Sciatic nerve (tissue), 2 donors: ENCODE data around the gene LRP1B. TPM values are rescaled to one million over a fixed set of nuclear protein-coding genes. Genes with fewer than 3 reads are reported as not detected.

ENCODE experiments used
- ATAC-seq: fragments of 200-7000 bp; cut with Tn5 transposase; one replicate; pipeline ENCODE4 v1.9.1; 2020; ENCODE audit warnings: mild to moderate bottlenecking, moderate library complexity
- DNase-seq: peaks from one replicate; pipeline ENCODE4 v3.0.0-alpha.2; 2020; ENCODE audit warnings: low spot score
- intact Hi-C: fragments of 100-400 bp; cut with DNase I; formaldehyde crosslinking; loops from one replicate; pipeline ENCODE4 v1.14.2; 2022
- total RNA-seq: library from RNA; stranded (reverse); fragmentation: NEBNext Ultra II Directional; extraction: Animal tissue kit (Norgen Biotek cat#: 25700); gene quantifications from one replicate; pipeline ENCODE4 v1.2.1, GENCODE V29; 2021
- donor health status: DM: no; HTN: no; CAD: no.
- donor health status: DM: no; HTN: no; CAD: no.

LRP1B gene
- total RNA-seq, 1 donor from 2014 or later = 0.62 TPM

GRCh38 chr2:140627136-140627535 is 1503.7 kb downstream of the LRP1B start:
- DNase-seq (no peak), ATAC-seq (no peak)
- intact Hi-C loops = no loop called here

- intact Hi-C loops = no loop called here
Measured at GRCh38 chr2:140624200-140624599, 1506.6 kb downstream of the LRP1B start.

GRCh38 chr2:140621583-140622362 is 1509.0 kb downstream of the LRP1B start:
- ATAC-seq (no peak), DNase-seq (no peak)
- intact Hi-C loops = no loop called here

More at GRCh38 chr2:140624200-140624599, 1506.6 kb downstream of the LRP1B start:
- DNase-seq (no peak), ATAC-seq (no peak)

GRCh38 chr2:140604788-140605187 is 1526.0 kb downstream of the LRP1B start:
- ATAC-seq = no peak
- DNase-seq = no peak
- intact Hi-C loops = no loop called here

- ATAC-seq (no peak), DNase-seq (no peak)
- intact Hi-C loops = no loop called here
Measured at GRCh38 chr2:140604096-140604495, 1526.7 kb downstream of the LRP1B start.

- no peak for ATAC-seq
- intact Hi-C loops = no loop called here
- DNase-seq = no peak
Measured at GRCh38 chr2:140603416-140603815, 1527.4 kb downstream of the LRP1B start.

- ATAC-seq (no peak), DNase-seq (no peak)
- intact Hi-C loops = no loop called here
Measured at GRCh38 chr2:140601801-140602200, 1529.0 kb downstream of the LRP1B start.

GRCh38 chr2:140601342-140601741 is 1529.5 kb downstream of the LRP1B start:
- intact Hi-C loops = no loop called here
- ATAC-seq (no peak), DNase-seq (no peak)

GRCh38 chr2:140600116-140600515 is 1530.7 kb downstream of the LRP1B start:
- intact Hi-C loops = no loop called here

GRCh38 chr2:140597836-140598235 is 1533.0 kb downstream of the LRP1B start:
- DNase-seq (no peak), ATAC-seq (no peak)
- intact Hi-C loops = no loop called here

More at GRCh38 chr2:140600116-140600515, 1530.7 kb downstream of the LRP1B start:
- DNase-seq (no peak), ATAC-seq (no peak)

- intact Hi-C loops = no loop called here
- no peak for DNase-seq
- ATAC-seq = no peak
Measured at GRCh38 chr2:140597205-140597604, 1533.6 kb downstream of the LRP1B start.

- ATAC-seq (no peak), DNase-seq (no peak)
- intact Hi-C loops = no loop called here
Measured at GRCh38 chr2:140596447-140596846, 1534.4 kb downstream of the LRP1B start.

GRCh38 chr2:140595107-140595506 is 1535.7 kb downstream of the LRP1B start:
- ATAC-seq (no peak), DNase-seq (no peak)
- intact Hi-C loops = no loop called here

GRCh38 chr2:140593132-140593531 is 1537.7 kb downstream of the LRP1B start:
- DNase-seq (no peak), ATAC-seq (no peak)
- intact Hi-C loops = no loop called here

- intact Hi-C loops = no loop called here
- ATAC-seq (no peak), DNase-seq (no peak)
Measured at GRCh38 chr2:140589696-140590095, 1541.1 kb downstream of the LRP1B start.

- DNase-seq (no peak), ATAC-seq (no peak)
- intact Hi-C loops = no loop called here
Measured at GRCh38 chr2:140589273-140589672, 1541.5 kb downstream of the LRP1B start.

- intact Hi-C loops = no loop called here
- DNase-seq = no peak
- no peak for ATAC-seq
Measured at GRCh38 chr2:140586379-140586778, 1544.4 kb downstream of the LRP1B start.

GRCh38 chr2:140585016-140585415 is 1545.8 kb downstream of the LRP1B start:
- no peak for DNase-seq
- intact Hi-C loops = no loop called here
- ATAC-seq = no peak

- intact Hi-C loops = no loop called here
- DNase-seq = no peak
Measured at GRCh38 chr2:140584471-140584870, 1546.3 kb downstream of the LRP1B start.

GRCh38 chr2:140580532-140581151 is 1550.2 kb downstream of the LRP1B start:
- ATAC-seq = no peak
- intact Hi-C loops = no loop called here
- no peak for DNase-seq

More at GRCh38 chr2:140584471-140584870, 1546.3 kb downstream of the LRP1B start:
- no peak for ATAC-seq

GRCh38 chr2:140577453-140577852 is 1553.4 kb downstream of the LRP1B start:
- ATAC-seq (no peak), DNase-seq (no peak)
- intact Hi-C loops = no loop called here
